Activated CD8-positive, alpha-beta T cell treated with anti-CD3 and anti-CD28 coated beads for 36 hours (primary cell): ENCODE data around the gene MICOS13. TPM values are rescaled to one million over a fixed set of nuclear protein-coding genes. Genes with fewer than 3 reads are reported as not detected.

Experiments
- ATAC-seq: fragments of 200-7000 bp; cut with Tn5 transposase; one replicate; pipeline ENCODE4 v1.10.0; 2021; ENCODE audit warnings: mild to moderate bottlenecking, moderate library complexity
- CTCF ChIA-PET: fragments of 350-600 bp; sonication (Branson Sonifier 250); formaldehyde crosslinking; loops from one replicate; lab custom pipeline; 2021; ENCODE audit warnings: antibody characterized with exemption; lab: Charles Lee
- POLR2A ChIA-PET: fragments of 350-600 bp; sonication (Branson Sonifier 250); formaldehyde crosslinking; loops from one replicate; lab custom pipeline; 2021; ENCODE audit warnings: antibody characterized with exemption; lab: Charles Lee
- DNase-seq: peaks from one replicate; pipeline ENCODE4 v3.0.0-alpha.2; 2020
- H3K27ac Mint-ChIP-seq: one replicate; pipeline ENCODE4 v1.8.0; 2021; ENCODE audit warnings: mild to moderate bottlenecking, mixed read lengths
- H3K27me3 Mint-ChIP-seq: one replicate; pipeline ENCODE4 v1.8.0; 2021; ENCODE audit warnings: mixed read lengths
- H3K36me3 Mint-ChIP-seq: one replicate; pipeline ENCODE4 v1.8.0; 2021; ENCODE audit warnings: low read depth, mixed read lengths
- H3K4me1 Mint-ChIP-seq: one replicate; pipeline ENCODE4 v1.8.0; 2021; ENCODE audit warnings: low read depth, mixed read lengths
- H3K4me3 Mint-ChIP-seq: one replicate; pipeline ENCODE4 v1.8.0; 2021; ENCODE audit warnings: mild to moderate bottlenecking, moderate library complexity, mixed read lengths
- H3K9me3 Mint-ChIP-seq: one replicate; pipeline ENCODE4 v1.8.0; 2021; ENCODE audit warnings: mixed read lengths
- CTCF ChIP-seq: fragments of 200-600 bp; IDR thresholded peaks from one replicate; pipeline ENCODE4 v1.8.0; 2022; ENCODE audit warnings: antibody characterized with exemption, mild to moderate bottlenecking
- intact Hi-C: fragments of 100-400 bp; cut with micrococcal nuclease; formaldehyde crosslinking; loops from one replicate; pipeline ENCODE4 v1.10.0; 2022
- total RNA-seq, 2 experiments: library from RNA; stranded (reverse); gene quantifications; one replicate each; pipeline ENCODE4 v1.2.3, GENCODE V29; 2021

Gene MICOS13
- total RNA-seq, 2 experiments from 2014 or later: 49.4 TPM

- intact Hi-C loops: no loop called here
- peak; percentile 26 for ATAC-seq
- peaks cover 26% of the 10 kb centered on the region for H3K4me1 Mint-ChIP-seq
Measured at GRCh38 chr19:5718579-5719273, 38.4 kb upstream of the MICOS13 start.

GRCh38 chr19:5718037-5718578 is 37.8 kb upstream of the MICOS13 start:
- Mint-ChIP-seq H3K36me3 (peaks cover 43% of the 10 kb centered on the region), H3K9me3 (no peaks in the 10 kb centered on the region), H3K27ac (peak overlapping the region; percentile 97), H3K4me1 (peaks cover 26% of the 10 kb centered on the region), H3K4me3 (peak overlapping the region; percentile 92), H3K27me3 (no peaks in the 10 kb centered on the region)
- intact Hi-C loops: no loop called here
- ATAC-seq (no peak), DNase-seq (peak; percentile 84)
- no peak for TF ChIP-seq CTCF
- ChIA-PET POLR2A (interaction anchor here (0.6 to 18.8 kb wide), 12 partner anchors 11 to 1738 kb away, joined by 3 to 516 read pairs (median 6); partner anchors contain the start of genes DUS3L, HSD11B1L, NDUFA11 and NRTN), CTCF (interaction anchor here (1.2 to 2.8 kb wide), 3 partner anchors 27 to 31 kb away, joined by 4 to 23 read pairs (median 12); partner anchors contain the start of gene RPL36)

More at GRCh38 chr19:5718579-5719273, 38.4 kb upstream of the MICOS13 start:
- peaks cover 37% of the 10 kb centered on the region for H3K36me3 Mint-ChIP-seq
- H3K9me3 Mint-ChIP-seq: no peaks in the 10 kb centered on the region
- H3K4me3 Mint-ChIP-seq: peak overlapping the region; percentile 92
- ChIA-PET POLR2A (interaction anchor here (0.6 to 18.8 kb wide), 15 partner anchors 11 to 1739 kb away, joined by 3 to 516 read pairs (median 5); partner anchors contain the start of genes DUS3L, HSD11B1L, NDUFA11 and NRTN), CTCF (interaction anchor here (1.2 to 2.8 kb wide), 3 partner anchors 27 to 32 kb away, joined by 4 to 23 read pairs (median 12); partner anchors contain the start of gene RPL36)
- no peak for TF ChIP-seq CTCF
- peak; percentile 87 for DNase-seq
- H3K27ac Mint-ChIP-seq: peak overlapping the region; percentile 97
- no peaks in the 10 kb centered on the region for H3K27me3 Mint-ChIP-seq

DNA sequence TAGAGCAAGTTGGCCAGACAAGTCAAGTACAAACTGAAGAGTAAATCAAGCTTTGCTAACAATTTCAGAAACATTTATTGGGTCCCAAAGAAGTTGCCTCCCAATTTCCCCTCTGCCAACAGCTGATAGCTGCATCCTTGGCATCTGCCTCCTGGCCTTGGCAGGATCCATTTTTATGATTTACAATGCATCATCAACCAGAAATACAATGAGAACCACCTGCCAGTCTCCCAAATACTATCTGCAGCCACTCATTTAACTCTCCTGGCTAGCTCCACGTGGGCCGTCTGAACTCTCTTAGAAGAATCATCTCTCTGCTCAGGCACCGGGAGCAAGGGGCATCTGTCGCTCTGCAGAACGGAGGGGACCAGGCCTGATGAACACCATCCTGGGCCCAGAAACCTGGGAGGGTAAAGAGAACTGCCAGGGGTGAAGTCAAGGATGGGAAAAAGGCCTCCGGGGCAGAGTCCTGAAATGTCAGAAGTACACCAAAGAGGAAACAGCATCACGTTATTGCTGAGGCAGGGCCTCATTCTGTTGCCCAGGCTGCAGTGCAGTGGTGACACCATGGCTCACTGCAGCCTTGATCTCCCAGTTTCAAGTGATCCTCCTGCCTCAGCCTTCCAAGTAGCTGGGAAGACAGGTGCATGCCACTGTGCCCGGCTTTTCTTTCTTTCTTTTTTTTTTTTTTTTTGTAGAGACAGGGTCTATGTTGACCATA is 37.1 kb upstream of the MICOS13 start:
- intact Hi-C loops: no loop called here
- peak overlapping the region; percentile 92 for H3K4me3 Mint-ChIP-seq
- ChIA-PET POLR2A (interaction anchor here (1.1 to 18.8 kb wide), 5 partner anchors 10 to 111 kb away, joined by 3 to 516 read pairs (median 6); partner anchors contain the start of genes HSD11B1L, NRTN and RPL36), CTCF (interaction anchor here (0.6 to 2.8 kb wide), 4 partner anchors 28 to 87 kb away, joined by 3 to 23 read pairs (median 8); partner anchors contain the start of genes NRTN and RPL36)
- H3K27ac Mint-ChIP-seq: peak overlapping the region; percentile 97
- no peaks in the 10 kb centered on the region for H3K9me3 Mint-ChIP-seq
- DNase-seq: no peak
- TF ChIP-seq CTCF: no peak
- H3K36me3 Mint-ChIP-seq: peaks cover 46% of the 10 kb centered on the region
- ATAC-seq: no peak
- peaks cover 26% of the 10 kb centered on the region for H3K4me1 Mint-ChIP-seq
- no peaks in the 10 kb centered on the region for H3K27me3 Mint-ChIP-seq

DNA sequence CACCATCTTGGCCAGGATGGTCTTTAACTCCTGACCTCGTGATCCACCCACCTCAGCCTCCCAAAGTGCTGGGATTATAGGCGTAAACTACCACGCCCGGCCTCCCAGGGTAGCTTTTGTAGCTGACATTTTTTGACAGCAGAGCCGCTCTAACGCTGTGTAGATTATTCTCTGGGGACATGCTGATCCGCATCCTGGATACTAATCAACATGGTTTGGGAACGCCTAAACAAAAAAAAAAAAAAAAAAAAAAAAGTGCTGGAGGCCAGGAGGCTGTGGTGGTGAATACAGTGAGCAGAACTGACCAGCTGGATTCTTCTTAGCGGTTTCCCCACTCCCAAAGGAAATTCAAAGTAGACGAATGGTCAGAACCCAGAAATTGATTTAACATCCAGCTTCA is 34.5 kb upstream of the MICOS13 start:
- Mint-ChIP-seq H3K4me1 (peaks cover 24% of the 10 kb centered on the region), H3K27ac (no peak overlapping the region), H3K27me3 (no peaks in the 10 kb centered on the region), H3K9me3 (no peaks in the 10 kb centered on the region), H3K4me3 (no peak overlapping the region), H3K36me3 (peaks cover 60% of the 10 kb centered on the region)
- intact Hi-C loops: no loop called here
- CTCF ChIA-PET: interaction anchor here (2.0 to 2.6 kb wide), 2 partner anchors 25 to 28 kb away, joined by 6 to 12 read pairs; no protein-coding TSS in a partner anchor
- no peak for ATAC-seq
- TF ChIP-seq CTCF: no peak
- DNase-seq: no peak
- POLR2A ChIA-PET: interaction anchor here (0.7 to 18.8 kb wide), 4 partner anchors 10 to 75 kb away, joined by 3 to 516 read pairs (median 10); partner anchors contain the start of genes HSD11B1L and RPL36
